Measurements from ENCODE around the gene KCTD16. TPM values are rescaled to one million over a fixed set of nuclear protein-coding genes. Genes with fewer than 3 reads are reported as not detected.

The KCTD16 gene
- total RNA-seq, 2 donors from 2014 or later = 0.14 to 0.62 TPM

- no peak for DNase-seq (ENCODE audit: low spot score)
- 83% methylated on average over 4 of the region's 4 CpGs for WGBS
- Histone ChIP-seq H3K27ac (no peak overlapping the region), H3K27me3 (replicated peaks; ENCODE audit: insufficient read depth) (no peaks in the 10 kb centered on the region), H3K4me3 (no peak overlapping the region), H3K4me1 (replicated peaks) (no peaks in the 10 kb centered on the region), H3K9me3 (no peaks in the 10 kb centered on the region), H3K36me3 (no peaks in the 10 kb centered on the region)
- intact Hi-C loops (cut with DNase I) = no loop called here
- TF ChIP-seq CTCF (IDR thresholded peaks at IDR 0.05) (no peak), POLR2A (IDR thresholded peaks at IDR 0.05) (no peak), POLR2AphosphoS5 (IDR thresholded peaks at IDR 0.05) (no peak)
Observed at GRCh38 chr5:144126707-144127106, 44.0 kb upstream of the KCTD16 start.

- 89% methylated on average over 4 of the region's 4 CpGs for WGBS
- Histone ChIP-seq H3K27me3 (replicated peaks; ENCODE audit: insufficient read depth) (no peaks in the 10 kb centered on the region), H3K4me1 (replicated peaks) (no peaks in the 10 kb centered on the region), H3K4me3 (no peak overlapping the region), H3K27ac (no peak overlapping the region), H3K9me3 (no peaks in the 10 kb centered on the region), H3K36me3 (no peaks in the 10 kb centered on the region)
- TF ChIP-seq POLR2AphosphoS5 (IDR thresholded peaks at IDR 0.05) (no peak), POLR2A (IDR thresholded peaks at IDR 0.05) (no peak), CTCF (IDR thresholded peaks at IDR 0.05) (no peak)
- DNase-seq (ENCODE audit: low spot score) = no peak
- intact Hi-C loops (cut with DNase I) = no loop called here
Observed at GRCh38 chr5:144128844-144129243, 41.8 kb upstream of the KCTD16 start.

GRCh38 chr5:144130306-144130705 lies 40.4 kb upstream of the KCTD16 start:
- Histone ChIP-seq H3K36me3 (no peaks in the 10 kb centered on the region), H3K4me3 (no peak overlapping the region), H3K27me3 (replicated peaks; ENCODE audit: insufficient read depth) (no peaks in the 10 kb centered on the region), H3K9me3 (no peaks in the 10 kb centered on the region), H3K27ac (no peak overlapping the region), H3K4me1 (replicated peaks) (no peaks in the 10 kb centered on the region)
- intact Hi-C loops (cut with DNase I) = no loop called here
- 86% methylated on average over 4 of the region's 4 CpGs for WGBS
- no peak for DNase-seq (ENCODE audit: low spot score)
- TF ChIP-seq POLR2AphosphoS5 (IDR thresholded peaks at IDR 0.05) (no peak), CTCF (IDR thresholded peaks at IDR 0.05) (no peak), POLR2A (IDR thresholded peaks at IDR 0.05) (no peak)

- Histone ChIP-seq H3K4me1 (replicated peaks) (no peaks in the 10 kb centered on the region), H3K4me3 (no peak overlapping the region), H3K9me3 (no peaks in the 10 kb centered on the region), H3K27me3 (replicated peaks; ENCODE audit: insufficient read depth) (no peaks in the 10 kb centered on the region), H3K36me3 (no peaks in the 10 kb centered on the region), H3K27ac (no peak overlapping the region)
- 80% methylated on average over 4 of the region's 4 CpGs for WGBS
- TF ChIP-seq CTCF (IDR thresholded peaks at IDR 0.05) = no peak
- no peak for TF ChIP-seq POLR2AphosphoS5 (IDR thresholded peaks at IDR 0.05)
- TF ChIP-seq POLR2A (IDR thresholded peaks at IDR 0.05) = no peak
- DNase-seq (ENCODE audit: low spot score) = no peak
- intact Hi-C loops (cut with DNase I) = no loop called here
Observed at GRCh38 chr5:144131261-144131660, 39.4 kb upstream of the KCTD16 start.

- no peaks in the 10 kb centered on the region for H3K9me3 ChIP-seq
- H3K4me3 ChIP-seq = no peak overlapping the region
- no peak overlapping the region for H3K27ac ChIP-seq
- no peaks in the 10 kb centered on the region for H3K36me3 ChIP-seq
- intact Hi-C loops (cut with DNase I) = no loop called here
- H3K27me3 ChIP-seq (replicated peaks; ENCODE audit: insufficient read depth) = no peaks in the 10 kb centered on the region
- no peaks in the 10 kb centered on the region for H3K4me1 ChIP-seq (replicated peaks)
- TF ChIP-seq POLR2A (IDR thresholded peaks at IDR 0.05) = no peak
- no peak for TF ChIP-seq POLR2AphosphoS5 (IDR thresholded peaks at IDR 0.05)
- TF ChIP-seq CTCF (IDR thresholded peaks at IDR 0.05) = no peak
- DNase-seq (ENCODE audit: low spot score) = no peak
- 92% methylated on average over 4 of the region's 4 CpGs for WGBS
Observed at GRCh38 chr5:144133050-144133633, 37.5 kb upstream of the KCTD16 start.

Data from prostate gland (tissue), 2 donors.